Mesendoderm (in vitro differentiated cells): ENCODE results near the gene COL3A1.
A peak's percentile ranks its signal among the peaks of the same experiment; 100 is the strongest.

Experiments
- DNase-seq: peaks from one replicate; pipeline ENCODE4 v3.0.0; 2013
- H2AK5ac ChIP-seq: 2 replicates; pipeline ENCODE4 v1.6.1; 2013; ENCODE audit warnings: low read length, inconsistent platforms
- H2BK120ac ChIP-seq: 2 replicates; pipeline ENCODE4 v1.6.1; 2013; ENCODE audit warnings: low read depth, mild to moderate bottlenecking, low read length, moderate library complexity, mixed read lengths
- H2BK15ac ChIP-seq: replicated peaks from 2 replicates; pipeline ENCODE4 v1.6.1; 2013; ENCODE audit warnings: low read depth, mild to moderate bottlenecking, moderate library complexity
- H2BK5ac ChIP-seq: 2 replicates; pipeline ENCODE4 v1.6.1; 2013; ENCODE audit warnings: low read length, inconsistent platforms
- H3K18ac ChIP-seq: 2 replicates; pipeline ENCODE4 v1.6.1; 2013; ENCODE audit warnings: mild to moderate bottlenecking, low read length, mixed read lengths
- H3K23ac ChIP-seq: one replicate; pipeline ENCODE4 v1.6.1; 2013; ENCODE audit warnings: low read length
- H3K27ac ChIP-seq: 2 replicates; pipeline ENCODE4 v1.5.1; 2013; ENCODE audit warnings: low read depth, mild to moderate bottlenecking, inconsistent platforms, low read length, moderate library complexity
- H3K27me3 ChIP-seq: 2 replicates; pipeline ENCODE4 v1.6.1; 2013; ENCODE audit warnings: low read length, control low read depth, mild to moderate bottlenecking, inconsistent platforms; ENCODE audit not compliant: insufficient read depth, poor library complexity
- H3K36me3 ChIP-seq: 2 replicates; pipeline ENCODE4 v1.6.1; 2013; ENCODE audit warnings: low read length, inconsistent platforms; ENCODE audit not compliant: control insufficient read depth, insufficient read depth
- H3K4ac ChIP-seq: one replicate; pipeline ENCODE4 v1.6.1; 2013; ENCODE audit warnings: low read depth, mild to moderate bottlenecking, low read length, moderate library complexity
- H3K4me1 ChIP-seq: 2 replicates; pipeline ENCODE4 v1.6.1; 2013; ENCODE audit warnings: low read depth, low read length, inconsistent platforms; ENCODE audit not compliant: control insufficient read depth
- H3K4me2 ChIP-seq: 2 replicates; pipeline ENCODE4 v1.6.1; 2013; ENCODE audit warnings: low read length
- H3K4me3 ChIP-seq: 2 replicates; pipeline ENCODE4 v1.5.1; 2013; ENCODE audit warnings: mild to moderate bottlenecking, low read length
- H3K56ac ChIP-seq: one replicate; pipeline ENCODE4 v1.6.1; 2013; ENCODE audit warnings: low read length
- H3K79me1 ChIP-seq: 2 replicates; pipeline ENCODE4 v1.6.1; 2013; ENCODE audit warnings: low read length, inconsistent platforms
- H3K79me2 ChIP-seq: 2 replicates; pipeline ENCODE4 v1.6.1; 2013; ENCODE audit warnings: mild to moderate bottlenecking, low read length; ENCODE audit not compliant: control insufficient read depth, insufficient read depth
- H3K9ac ChIP-seq: 2 replicates; pipeline ENCODE4 v1.6.1; 2013; ENCODE audit warnings: low read length, inconsistent platforms
- H4K5ac ChIP-seq: one replicate; pipeline ENCODE4 v1.6.1; 2013; ENCODE audit warnings: low read length
- H4K8ac ChIP-seq: one replicate; pipeline ENCODE4 v1.6.1; 2013; ENCODE audit warnings: low read depth, mild to moderate bottlenecking, control low read depth, low read length, moderate library complexity
- WGBS: extraction: QIAGEN DNeasy Blood & Tissue Kit; methylation state at CpG from one replicate; pipeline ENCODE4 v1.1.7; 2013; ENCODE audit warnings: low lambda C conversion rate, missing lambda C conversion rate; ENCODE audit not compliant: insufficient coverage; ENCODE audit errors: extremely low coverage; 5-methylcytosine and 5-hydroxymethylcytosine counted together

The COL3A1 gene

GRCh38 chr2:188976545-188977268 is 2.5 kb downstream of the COL3A1 start:
- Histone ChIP-seq H3K4me2 (no peak overlapping the region), H3K9ac (no peak overlapping the region), H4K5ac (no peak overlapping the region), H2BK120ac (no peak overlapping the region), H2BK5ac (no peak overlapping the region), H3K79me2 (no peaks in the 10 kb centered on the region), H2AK5ac (no peak overlapping the region), H3K36me3 (no peaks in the 10 kb centered on the region), H3K4me3 (no peak overlapping the region), H3K4ac (no peak overlapping the region), H3K79me1 (no peaks in the 10 kb centered on the region), H3K27me3 (no peaks in the 10 kb centered on the region), H3K18ac (no peak overlapping the region), H3K56ac (no peak overlapping the region), H4K8ac (no peak overlapping the region), H2BK15ac (no peak overlapping the region), H3K23ac (no peak overlapping the region), H3K27ac (no peak overlapping the region), H3K4me1 (no peaks in the 10 kb centered on the region)
- no peak for DNase-seq
- no CpG with 5 or more reads among the region's 8 CpGs for WGBS

- Histone ChIP-seq H3K4me1 (no peaks in the 10 kb centered on the region), H2AK5ac (no peak overlapping the region), H3K56ac (no peak overlapping the region), H3K27me3 (no peaks in the 10 kb centered on the region), H3K79me1 (no peaks in the 10 kb centered on the region), H4K5ac (no peak overlapping the region), H3K23ac (no peak overlapping the region), H3K4ac (no peak overlapping the region), H2BK15ac (no peak overlapping the region), H3K4me2 (no peak overlapping the region), H3K36me3 (no peaks in the 10 kb centered on the region), H4K8ac (no peak overlapping the region), H3K79me2 (no peaks in the 10 kb centered on the region), H3K18ac (no peak overlapping the region), H3K4me3 (no peak overlapping the region), H3K9ac (no peak overlapping the region), H3K27ac (no peak overlapping the region), H2BK120ac (no peak overlapping the region), H2BK5ac (no peak overlapping the region)
- WGBS, result no CpG with 5 or more reads among the region's 2 CpGs
- no peak for DNase-seq
Measured at GRCh38 chr2:188977317-188977716, 3.1 kb downstream of the COL3A1 start.

- Histone ChIP-seq H3K27ac (no peak overlapping the region), H3K23ac (no peak overlapping the region), H3K79me2 (no peaks in the 10 kb centered on the region), H2BK5ac (no peak overlapping the region), H3K18ac (no peak overlapping the region), H2BK15ac (no peak overlapping the region), H3K27me3 (no peaks in the 10 kb centered on the region), H4K8ac (no peak overlapping the region), H3K36me3 (no peaks in the 10 kb centered on the region), H3K9ac (no peak overlapping the region), H4K5ac (no peak overlapping the region), H3K4ac (no peak overlapping the region), H2BK120ac (no peak overlapping the region), H3K56ac (no peak overlapping the region), H2AK5ac (no peak overlapping the region), H3K79me1 (no peaks in the 10 kb centered on the region), H3K4me2 (no peak overlapping the region), H3K4me3 (no peak overlapping the region), H3K4me1 (no peaks in the 10 kb centered on the region)
- DNase-seq, result peak; percentile 55
- no CpG with 5 or more reads among the region's 6 CpGs for WGBS
Measured at GRCh38 chr2:188978291-188979081, 4.3 kb downstream of the COL3A1 start.

GRCh38 chr2:188979187-188980114 is 5.3 kb downstream of the COL3A1 start:
- H3K79me1 ChIP-seq, result no peaks in the 10 kb centered on the region
- no peaks in the 10 kb centered on the region for H3K27me3 ChIP-seq
- H4K5ac ChIP-seq, result no peak overlapping the region
- H4K8ac ChIP-seq, result no peak overlapping the region
- no peaks in the 10 kb centered on the region for H3K4me1 ChIP-seq
- H3K4me3 ChIP-seq, result no peak overlapping the region
- H3K56ac ChIP-seq, result no peak overlapping the region
- no peak overlapping the region for H3K4ac ChIP-seq
- H3K18ac ChIP-seq, result no peak overlapping the region
- H3K36me3 ChIP-seq, result no peaks in the 10 kb centered on the region
- no peak overlapping the region for H2BK120ac ChIP-seq
- no peak overlapping the region for H3K27ac ChIP-seq
- whole genome bisulfite sequencing, result no CpG with 5 or more reads among the region's 3 CpGs
- no peak overlapping the region for H2BK15ac ChIP-seq
- no peak overlapping the region for H3K23ac ChIP-seq
- H2AK5ac ChIP-seq, result no peak overlapping the region
- no peak for DNase-seq
- H3K79me2 ChIP-seq, result no peaks in the 10 kb centered on the region
- H3K4me2 ChIP-seq, result no peak overlapping the region
- H3K9ac ChIP-seq, result no peak overlapping the region
- H2BK5ac ChIP-seq, result no peak overlapping the region

GRCh38 chr2:188983427-188984064 is 9.4 kb downstream of the COL3A1 start:
- Histone ChIP-seq H3K4me2 (no peak overlapping the region), H3K56ac (no peak overlapping the region), H4K5ac (no peak overlapping the region), H3K4me1 (no peaks in the 10 kb centered on the region), H2BK15ac (no peak overlapping the region), H3K27ac (no peak overlapping the region), H3K23ac (no peak overlapping the region), H3K79me1 (no peaks in the 10 kb centered on the region), H3K18ac (no peak overlapping the region), H3K4ac (no peak overlapping the region), H2BK120ac (no peak overlapping the region), H3K27me3 (no peaks in the 10 kb centered on the region), H2BK5ac (no peak overlapping the region), H2AK5ac (no peak overlapping the region), H3K4me3 (no peak overlapping the region), H4K8ac (no peak overlapping the region), H3K79me2 (no peaks in the 10 kb centered on the region), H3K9ac (no peak overlapping the region), H3K36me3 (no peaks in the 10 kb centered on the region)
- WGBS, result no CpG with 5 or more reads among the region's 4 CpGs
- peak; percentile 41 for DNase-seq
